GM10248 (cell line): ENCODE results near the gene TAAR5.
"Not testable (repeated sequence)": the region's sequence is repeated elsewhere in the genome, so short reads cannot be mapped to it uniquely, and the experiment has no call there.

ENCODE experiments used
- CTCF ChIA-PET: fragments of 300-600 bp; sonication (Branson Sonifier 250); formaldehyde crosslinking; extraction: SDS; loops from one replicate; lab custom pipeline; 2021; ENCODE audit warnings: antibody characterized with exemption; lab: Yijun Ruan, JAX
- POLR2A ChIA-PET: fragments of 350-650 bp; sonication (Branson Sonifier 250); formaldehyde crosslinking; extraction: SDS; loops from one replicate; lab custom pipeline; 2020; ENCODE audit warnings: antibody characterized with exemption; lab: Yijun Ruan, JAX
- DNase-seq: peaks from one replicate; pipeline ENCODE4 v3.0.0; 2012; ENCODE audit errors: extremely low spot score
- CTCF ChIP-seq: IDR thresholded peaks from 2 replicates; pipeline ENCODE4 v1.5.1; 2012; ENCODE audit warnings: mild to moderate bottlenecking, low read depth; ENCODE audit errors: extremely low read depth, missing control alignments, control extremely low read depth

The TAAR5 gene

GRCh38 chr6:132616677-132617076, 27.1 kb upstream of the TAAR5 start:
- ChIA-PET POLR2A (interaction anchor here (1.0 kb wide), 1 partner anchor 196 kb away, joined by 3 read pairs; no protein-coding TSS in a partner anchor), CTCF (interaction anchor here (1.5 to 2.0 kb wide), 2 partner anchors 8 to 21 kb away, joined by 4 to 7 read pairs; partner anchors contain the start of gene TAAR2)

GRCh38 chr6:132614554-132614953, 25.0 kb upstream of the TAAR5 start:
- CTCF ChIA-PET = no interaction called here
- TF ChIP-seq CTCF = no peak
- DNase-seq = no peak
- POLR2A ChIA-PET = no interaction called here

More at GRCh38 chr6:132616677-132617076, 27.1 kb upstream of the TAAR5 start:
- DNase-seq = no peak
- TF ChIP-seq CTCF = no peak

- DNase-seq = no peak
- TF ChIP-seq CTCF = no peak
- POLR2A ChIA-PET = no interaction called here
- CTCF ChIA-PET = interaction anchor here (0.8 kb wide), 1 partner anchor 9 kb away, joined by 3 read pairs; no protein-coding TSS in a partner anchor
These were observed 23.0 kb upstream of the TAAR5 start for GRCh38 chr6:132612449-132613108.

GRCh38 chr6:132611616-132612015, 22.1 kb upstream of the TAAR5 start:
- DNase-seq = no peak
- no peak for TF ChIP-seq CTCF
- ChIA-PET CTCF (no interaction called here), POLR2A (no interaction called here)

GRCh38 chr6:132607544-132608233, 18.1 kb upstream of the TAAR5 start:
- POLR2A ChIA-PET = no interaction called here
- no peak for TF ChIP-seq CTCF
- CTCF ChIA-PET = no interaction called here
- no peak for DNase-seq

GRCh38 chr6:132604635-132605152, 15.2 kb upstream of the TAAR5 start:
- TF ChIP-seq CTCF = no peak
- ChIA-PET CTCF (interaction anchor here (1.2 to 1.6 kb wide), 2 partner anchors 9 to 64 kb away, joined by 3 read pairs; no protein-coding TSS in a partner anchor), POLR2A (no interaction called here)
- DNase-seq = no peak

- POLR2A ChIA-PET, CTCF ChIA-PET, DNase-seq: not testable (repeated sequence)
These were observed 11.4 kb upstream of the TAAR5 start for GRCh38 chr6:132600900-132601299.
